Transverse colon (tissue), 4 donors: Measurements from ENCODE around the gene ATRIP.

Source experiments
- EP300 ChIP-seq: sonication (generic); formaldehyde crosslinking; IDR thresholded peaks from one replicate; pipeline ENCODE4 v1.6.1; 2017; ENCODE audit warnings: antibody characterized with exemption, low read depth
- POLR2A ChIP-seq: fragments of 450-650 bp; IDR thresholded peaks from one replicate; pipeline ENCODE4 v1.6.1; 2016; ENCODE audit warnings: antibody characterized with exemption, mild to moderate bottlenecking, moderate library complexity
- POLR2AphosphoS5 ChIP-seq, 3 donors: sonication (generic); formaldehyde crosslinking; IDR thresholded peaks; one replicate each; pipeline ENCODE4 v1.6.1; 2016; ENCODE audit warnings: antibody characterized with exemption in 3 of 3
- TF ChIP-seq, protein P1 (sequence below), 5 experiments: fragments of 200-600 bp in 3 of 5; fragments of 450-650 bp in 2 of 5; sonication (generic) in 3 of 5; IDR thresholded peaks; 1 replicate in 2 of 5; 2 replicates in 3 of 5; pipeline ENCODE4 v1.5.1; 2016 to 2017; ENCODE audit warnings: antibody characterized with exemption in 5 of 5, inconsistent platforms in 3 of 5, mild to moderate bottlenecking in 2 of 5, moderate library complexity in 1 of 5

DNA sequence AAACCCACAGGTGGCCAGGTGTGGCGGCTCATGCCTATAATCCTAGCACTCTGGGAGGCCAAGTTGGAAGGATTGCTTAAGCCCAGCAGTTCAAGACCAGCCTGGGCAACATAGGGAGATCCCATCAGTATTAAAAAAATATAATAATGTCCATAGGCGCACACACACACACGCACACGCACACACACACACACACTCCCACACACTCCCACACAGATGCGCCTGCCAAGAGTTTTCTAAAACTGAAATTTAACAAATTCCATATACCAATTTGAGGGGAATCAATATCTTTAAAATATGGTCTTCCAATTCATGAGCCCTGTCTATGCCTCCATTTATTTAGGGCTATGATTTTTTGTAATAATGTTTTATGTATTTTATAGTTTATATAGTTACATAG lies 40.4 kb downstream of the ATRIP start:
- TF ChIP-seq, protein P1, sequence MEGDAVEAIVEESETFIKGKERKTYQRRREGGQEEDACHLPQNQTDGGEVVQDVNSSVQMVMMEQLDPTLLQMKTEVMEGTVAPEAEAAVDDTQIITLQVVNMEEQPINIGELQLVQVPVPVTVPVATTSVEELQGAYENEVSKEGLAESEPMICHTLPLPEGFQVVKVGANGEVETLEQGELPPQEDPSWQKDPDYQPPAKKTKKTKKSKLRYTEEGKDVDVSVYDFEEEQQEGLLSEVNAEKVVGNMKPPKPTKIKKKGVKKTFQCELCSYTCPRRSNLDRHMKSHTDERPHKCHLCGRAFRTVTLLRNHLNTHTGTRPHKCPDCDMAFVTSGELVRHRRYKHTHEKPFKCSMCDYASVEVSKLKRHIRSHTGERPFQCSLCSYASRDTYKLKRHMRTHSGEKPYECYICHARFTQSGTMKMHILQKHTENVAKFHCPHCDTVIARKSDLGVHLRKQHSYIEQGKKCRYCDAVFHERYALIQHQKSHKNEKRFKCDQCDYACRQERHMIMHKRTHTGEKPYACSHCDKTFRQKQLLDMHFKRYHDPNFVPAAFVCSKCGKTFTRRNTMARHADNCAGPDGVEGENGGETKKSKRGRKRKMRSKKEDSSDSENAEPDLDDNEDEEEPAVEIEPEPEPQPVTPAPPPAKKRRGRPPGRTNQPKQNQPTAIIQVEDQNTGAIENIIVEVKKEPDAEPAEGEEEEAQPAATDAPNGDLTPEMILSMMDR (IDR thresholded peaks at IDR 0.05), result no peak
- TF ChIP-seq EP300 (no peak), POLR2AphosphoS5 (IDR thresholded peaks at IDR 0.05) (no peak), POLR2A (no peak)
